ENCODE measurements around the gene PDE3A. TPM values are rescaled to one million over a fixed set of nuclear protein-coding genes. Genes with fewer than 3 reads are reported as not detected.

PDE3A gene
- total and polyA plus RNA-seq, 2 of the 4 experiments (the other 2 are of a cell fraction) = 0.09 to 0.18 TPM

- peak overlapping the region; percentile 42 for H2BK5ac ChIP-seq (ENCODE audit: low read depth, low read length, poor library complexity, severe bottlenecking)
- no peaks in the 10 kb centered on the region for H3K9me1 ChIP-seq (ENCODE audit: insufficient read depth, low read length)
- no peak overlapping the region for H3K56ac ChIP-seq (ENCODE audit: extremely low read depth, insufficient read depth, low read length)
- H3K4me3 ChIP-seq (ENCODE audit: insufficient read depth, low read depth, low read length) = no peak overlapping the region
- H3K36me3 ChIP-seq (ENCODE audit: control insufficient read depth, insufficient read depth, low read length) = no peaks in the 10 kb centered on the region
- no peaks in the 10 kb centered on the region for H3K9me3 ChIP-seq (ENCODE audit: control insufficient read depth, insufficient read depth, low read length)
- peak; percentile 22; the same call in 1 of the 2 replicates for ATAC-seq (ENCODE audit: low read depth)
- no peak overlapping the region for H3K4ac ChIP-seq (ENCODE audit: low read depth, low read length)
- no peak overlapping the region for H2BK15ac ChIP-seq (ENCODE audit: low read depth, low read length)
- intact Hi-C loops (cut with micrococcal nuclease) (no loop called here), in situ Hi-C loops (cut with MboI; ENCODE audit: low sequenced_read_pairs) (no loop called here), dilution Hi-C loops (cut with HindIII; ENCODE audit: low sequenced_read_pairs, unreplicated experiment) (no loop called here)
- no peak overlapping the region for H3K4me2 ChIP-seq (ENCODE audit: low read depth, low read length)
- WGBS, 2 experiments (ENCODE audit: extremely low coverage in 2 of 2, insufficient read length in 1 of 2) = no CpG with 5 or more reads among the region's 4 CpGs
- no peaks in the 10 kb centered on the region for H4K20me1 ChIP-seq (ENCODE audit: insufficient read depth, low read length)
- CTCF ChIA-PET = no interaction called here
- no TSS peak for BruUV-seq (replicated peaks)
- no peak overlapping the region for H4K91ac ChIP-seq (ENCODE audit: insufficient read depth, low read depth, low read length)
- H3K27ac ChIP-seq (ENCODE audit: insufficient read depth, low read length) = peak overlapping the region; percentile 33; the same call in 1 of the 2 replicates
- H3K9ac ChIP-seq (ENCODE audit: low read depth, low read length) = no peak overlapping the region
- H3K23ac ChIP-seq (ENCODE audit: low read depth, low read length) = no peak overlapping the region
- POLR2A ChIA-PET (ENCODE audit: unreplicated experiment) = no interaction called here
- H4K8ac ChIP-seq (ENCODE audit: low read depth in 2 of 2, low read length in 2 of 2) = no peak overlapping the region; a peak in 1 of 4 replicates
- 0 out of 2 replicates have a peak overlapping the region, but pooled peaks have one; percentile 11 for H4K5ac ChIP-seq (ENCODE audit: low read depth, low read length)
- H2AFZ ChIP-seq (replicated peaks; ENCODE audit: low read length, poor library complexity) = no peak overlapping the region
- H2BK120ac ChIP-seq (ENCODE audit: low read depth, low read length) = no peak overlapping the region
- H3K18ac ChIP-seq (ENCODE audit: low read depth, low read length) = peak overlapping the region; percentile 55; the same call in 1 of the 2 replicates
- no peak overlapping the region for H3K14ac ChIP-seq (replicated peaks; ENCODE audit: low read depth, low read length)
- no peaks in the 10 kb centered on the region for H3K79me1 ChIP-seq (ENCODE audit: low read depth in 1 of 2, low read length in 2 of 2)
- no peak overlapping the region for H2BK20ac ChIP-seq (ENCODE audit: low read depth, low read length)
- no peak overlapping the region for H2AK5ac ChIP-seq (ENCODE audit: low read depth, low read length)
- peaks cover 12% of the 10 kb centered on the region for H3K4me1 ChIP-seq (ENCODE audit: control insufficient read depth, insufficient read depth, low read length)
- TF ChIP-seq MAFK (IDR thresholded peaks at IDR 0.05; ENCODE audit: low read depth, low read length) (no peak), POLR2A (IDR thresholded peaks at IDR 0.05; ENCODE audit: low read depth, low read length) (no peak), BHLHE40 (IDR thresholded peaks at IDR 0.05; ENCODE audit: low read depth, low read length) (no peak), CHD1 (IDR thresholded peaks at IDR 0.05; ENCODE audit: low read depth, low read length) (no peak), FOS (IDR thresholded peaks at IDR 0.05; ENCODE audit: low read depth, low read length) (no peak), RFX5 (IDR thresholded peaks at IDR 0.05; ENCODE audit: low read depth, low read length) (no peak), RAD21 (IDR thresholded peaks at IDR 0.05; ENCODE audit: low read length) (no peak), MAZ (IDR thresholded peaks at IDR 0.05; ENCODE audit: borderline replicate concordance, low read depth, low read length) (no peak), CEBPB (IDR thresholded peaks at IDR 0.05; ENCODE audit: low read depth, low read length) (no peak)
- TF ChIP-seq, protein P1, sequence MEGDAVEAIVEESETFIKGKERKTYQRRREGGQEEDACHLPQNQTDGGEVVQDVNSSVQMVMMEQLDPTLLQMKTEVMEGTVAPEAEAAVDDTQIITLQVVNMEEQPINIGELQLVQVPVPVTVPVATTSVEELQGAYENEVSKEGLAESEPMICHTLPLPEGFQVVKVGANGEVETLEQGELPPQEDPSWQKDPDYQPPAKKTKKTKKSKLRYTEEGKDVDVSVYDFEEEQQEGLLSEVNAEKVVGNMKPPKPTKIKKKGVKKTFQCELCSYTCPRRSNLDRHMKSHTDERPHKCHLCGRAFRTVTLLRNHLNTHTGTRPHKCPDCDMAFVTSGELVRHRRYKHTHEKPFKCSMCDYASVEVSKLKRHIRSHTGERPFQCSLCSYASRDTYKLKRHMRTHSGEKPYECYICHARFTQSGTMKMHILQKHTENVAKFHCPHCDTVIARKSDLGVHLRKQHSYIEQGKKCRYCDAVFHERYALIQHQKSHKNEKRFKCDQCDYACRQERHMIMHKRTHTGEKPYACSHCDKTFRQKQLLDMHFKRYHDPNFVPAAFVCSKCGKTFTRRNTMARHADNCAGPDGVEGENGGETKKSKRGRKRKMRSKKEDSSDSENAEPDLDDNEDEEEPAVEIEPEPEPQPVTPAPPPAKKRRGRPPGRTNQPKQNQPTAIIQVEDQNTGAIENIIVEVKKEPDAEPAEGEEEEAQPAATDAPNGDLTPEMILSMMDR (conservative IDR thresholded peaks at IDR 0.05; ENCODE audit: low read depth, low read length) = no peak
- peak; percentile 57 for DNase-seq
- H2AK9ac ChIP-seq (replicated peaks; ENCODE audit: low read depth, low read length, poor library complexity) = no peak overlapping the region
- H3K27me3 ChIP-seq (ENCODE audit: control insufficient read depth, insufficient read depth, low read length) = no peaks in the 10 kb centered on the region
Observed at GRCh38 chr12:20525064-20525610, 156.8 kb downstream of the PDE3A start.

Measured in IMR-90 (cell line).